Mesenteric fat pad (tissue), 1 donor: Measurements from ENCODE around the gene CRADD. TPM values are rescaled to one million over a fixed set of nuclear protein-coding genes. Genes with fewer than 3 reads are reported as not detected.

Experiments used
- DNase-seq: peaks from one replicate; pipeline ENCODE4 v3.0.0-alpha.2; 2020; ENCODE audit warnings: low spot score
- total RNA-seq: library from RNA; stranded (reverse); fragmentation: NEBNext Ultra II Directional; extraction: Animal tissue kit (Norgen Biotek cat#: 25700); gene quantifications from one replicate; pipeline ENCODE4 v1.2.1, GENCODE V29; 2021
- donor health status: DM: yes; HTN: yes; CAD: no.

Gene CRADD
- total RNA-seq, 1 donor from 2014 or later = 20.4 TPM

GRCh38 chr12:93805736-93806141, 128.6 kb downstream of the CRADD start:
- DNase-seq = no peak

GRCh38 chr12:93807354-93807753, 130.2 kb downstream of the CRADD start:
- no peak for DNase-seq

- no peak for DNase-seq
Observed at GRCh38 chr12:93808169-93808899, 131.2 kb downstream of the CRADD start.

GRCh38 chr12:93812626-93813025, 135.5 kb downstream of the CRADD start:
- DNase-seq = no peak

- DNase-seq = no peak
Observed at GRCh38 chr12:93813186-93813585, 136.0 kb downstream of the CRADD start.

GRCh38 chr12:93813972-93814821, 137.0 kb downstream of the CRADD start:
- no peak for DNase-seq

GRCh38 chr12:93818488-93819049, 141.4 kb downstream of the CRADD start:
- DNase-seq = no peak

- no peak for DNase-seq
Observed at GRCh38 chr12:93819050-93819491, 141.9 kb downstream of the CRADD start.

- DNase-seq = no peak
Observed at GRCh38 chr12:93823616-93824391, 146.6 kb downstream of the CRADD start.

GRCh38 chr12:93824514-93825500, 147.6 kb downstream of the CRADD start:
- DNase-seq = no peak

GRCh38 chr12:93825501-93825888, 148.3 kb downstream of the CRADD start:
- no peak for DNase-seq

- no peak for DNase-seq
Observed at GRCh38 chr12:93825931-93826555, 148.9 kb downstream of the CRADD start.

GRCh38 chr12:93827179-93827578, 150.0 kb downstream of the CRADD start:
- DNase-seq = no peak

GRCh38 chr12:93827669-93828068, 150.5 kb downstream of the CRADD start:
- no peak for DNase-seq

GRCh38 chr12:93829016-93829415, 151.8 kb downstream of the CRADD start:
- no peak for DNase-seq

- no peak for DNase-seq
Observed at GRCh38 chr12:93831374-93831773, 154.2 kb downstream of the CRADD start.

GRCh38 chr12:93832131-93832530, 155.0 kb downstream of the CRADD start:
- no peak for DNase-seq

- no peak for DNase-seq
Observed at GRCh38 chr12:93833946-93834345, 156.8 kb downstream of the CRADD start.

GRCh38 chr12:93836620-93837260, 159.6 kb downstream of the CRADD start:
- no peak for DNase-seq
